ENCODE data around the gene SNCG. TPM values are rescaled to one million over a fixed set of nuclear protein-coding genes. Genes with fewer than 3 reads are reported as not detected.
A peak's percentile ranks its signal among the peaks of the same experiment; 100 is the strongest.

SNCG gene
- total RNA-seq, 3 donors from 2014 or later, result 52.1 to 255 (median 53.7) TPM

- Histone ChIP-seq H3K27ac (peak overlapping the region; percentile 99 to 100), H3K27me3 (no peaks in the 10 kb centered on the region), H3K36me3 (no peaks in the 10 kb centered on the region), H3K9me3 (no peaks in the 10 kb centered on the region), H3K4me1 (peaks cover 11 to 22% of the 10 kb centered on the region in 2 donors), H3K4me3 (peak overlapping the region; percentile 70 to 77 (median 75))
- DNase-seq (ENCODE audit: low spot score in 2 of 2), result peak; percentile 85 to 88
- TF ChIP-seq POLR2AphosphoS5 (IDR thresholded peaks at IDR 0.05) (peak in 2 of 3 donors; percentile 46 to 77), CTCF (IDR thresholded peaks at IDR 0.05) (no peak), POLR2A (IDR thresholded peaks at IDR 0.05) (no peak)
- intact Hi-C loops (cut with DNase I; ENCODE audit: low total_unique reads), result loop anchor here (10.0 kb wide), 1 partner anchor 1584 kb away; no protein-coding TSS in a partner anchor
Observed at GRCh38 chr10:86970162-86970981, 12.0 kb downstream of the SNCG start.

- Histone ChIP-seq H3K4me1 (peaks cover 11 to 22% of the 10 kb centered on the region in 2 donors), H3K27ac (peak overlapping the region; percentile 99 to 100), H3K9me3 (no peaks in the 10 kb centered on the region), H3K27me3 (no peaks in the 10 kb centered on the region), H3K36me3 (no peaks in the 10 kb centered on the region), H3K4me3 (peak overlapping the region; percentile 70 to 77 (median 75))
- peak; percentile 97 for TF ChIP-seq POLR2A (IDR thresholded peaks at IDR 0.05)
- TF ChIP-seq POLR2AphosphoS5 (IDR thresholded peaks at IDR 0.05), result peak in 1 of 3 donors; percentile 97
- TF ChIP-seq CTCF (IDR thresholded peaks at IDR 0.05), result peak in 1 of 3 donors; percentile 13
- intact Hi-C loops (cut with DNase I; ENCODE audit: low total_unique reads), result loop anchor here (10.0 kb wide), 1 partner anchor 1584 kb away; no protein-coding TSS in a partner anchor
- DNase-seq (ENCODE audit: low spot score in 2 of 2), result no peak
Observed at GRCh38 chr10:86970982-86971231, 12.5 kb downstream of the SNCG start.

- H3K36me3 ChIP-seq, result no peaks in the 10 kb centered on the region
- H3K27ac ChIP-seq, result peak overlapping the region; percentile 99 to 100
- intact Hi-C loops (cut with DNase I; ENCODE audit: low total_unique reads), result loop anchor here (10.0 kb wide), 1 partner anchor 1583 kb away; no protein-coding TSS in a partner anchor
Observed at GRCh38 chr10:86971232-86971991, 13.0 kb downstream of the SNCG start.

GRCh38 chr10:86972613-86973380, 14.4 kb downstream of the SNCG start:
- intact Hi-C loops (cut with DNase I; ENCODE audit: low total_unique reads), result loop anchor here (10.0 kb wide), 1 partner anchor 1582 kb away; no protein-coding TSS in a partner anchor
- Histone ChIP-seq H3K36me3 (no peaks in the 10 kb centered on the region), H3K4me3 (no peak overlapping the region), H3K4me1 (peaks cover 4 to 20% of the 10 kb centered on the region in 2 donors), H3K9me3 (no peaks in the 10 kb centered on the region), H3K27ac (peak overlapping the region; percentile 46 to 100), H3K27me3 (no peaks in the 10 kb centered on the region)
- DNase-seq (ENCODE audit: low spot score in 2 of 2), result no peak
- TF ChIP-seq POLR2A (IDR thresholded peaks at IDR 0.05), result no peak
- TF ChIP-seq CTCF (IDR thresholded peaks at IDR 0.05), result no peak
- TF ChIP-seq POLR2AphosphoS5 (IDR thresholded peaks at IDR 0.05), result no peak

More at GRCh38 chr10:86971232-86971991, 13.0 kb downstream of the SNCG start:
- TF ChIP-seq CTCF (IDR thresholded peaks at IDR 0.05) (peak in 2 of 3 donors; percentile 49 to 59), POLR2A (IDR thresholded peaks at IDR 0.05) (no peak), POLR2AphosphoS5 (IDR thresholded peaks at IDR 0.05) (peak; percentile 90 to 94 (median 92))
- Histone ChIP-seq H3K9me3 (no peaks in the 10 kb centered on the region), H3K4me1 (peaks cover 11 to 22% of the 10 kb centered on the region in 2 donors), H3K27me3 (no peaks in the 10 kb centered on the region), H3K4me3 (peak overlapping the region; percentile 70 to 77 (median 75))
- DNase-seq (ENCODE audit: low spot score in 2 of 2), result peak; percentile 92 to 94

Measured in breast epithelium (tissue), 4 donors.